Pulmonary artery endothelial cell (primary cell): ENCODE measurements around the gene FMO2. TPM values are rescaled to one million over a fixed set of nuclear protein-coding genes. Genes with fewer than 3 reads are reported as not detected.

Experiments
- DNase-seq: peaks from one replicate; pipeline ENCODE4 v3.0.0-alpha.2; 2011; ENCODE audit warnings: low read depth, low spot score
- total RNA-seq: library from RNA; depleted of rRNA; stranded (reverse); fragments of >200 nt; gene quantifications from 2 replicates; pipeline ENCODE4 v1.2.3, GENCODE V29; 2014

Gene FMO2
- total RNA-seq, 1 donor from 2014 or later = under 0.01 TPM

- DNase-seq = no peak
Measured at GRCh38 chr1:171256940-171257606, 72.0 kb downstream of the FMO2 start.

- no peak for DNase-seq
Measured at GRCh38 chr1:171257607-171258076, 72.5 kb downstream of the FMO2 start.

GRCh38 chr1:171258429-171258828 lies 73.3 kb downstream of the FMO2 start:
- no peak for DNase-seq

GRCh38 chr1:171258943-171259342 lies 73.8 kb downstream of the FMO2 start:
- no peak for DNase-seq

Other genes with a start within 250 kb of the FMO2 start
- gene MROH9, start 249.8 kb upstream of the FMO2 start, total RNA-seq = not detected in 2 replicates
- 0.28 TPM in 1 of 2 replicates, not detected in the other for gene FMO3, start 94.4 kb upstream of the FMO2 start, total RNA-seq
- gene FMO1, start 63.2 kb downstream of the FMO2 start, total RNA-seq = not detected in 2 replicates
- 0.86 and 0.88 TPM in 2 replicates for gene FMO4, start 128.9 kb downstream of the FMO2 start, total RNA-seq